LoVo (cell line): ENCODE data around the gene FOXR1.

ENCODE experiments used
- DNase-seq: peaks from one replicate; pipeline ENCODE4 v3.0.0-alpha.2; 2016; ENCODE audit warnings: low spot score

The FOXR1 gene, protein sequence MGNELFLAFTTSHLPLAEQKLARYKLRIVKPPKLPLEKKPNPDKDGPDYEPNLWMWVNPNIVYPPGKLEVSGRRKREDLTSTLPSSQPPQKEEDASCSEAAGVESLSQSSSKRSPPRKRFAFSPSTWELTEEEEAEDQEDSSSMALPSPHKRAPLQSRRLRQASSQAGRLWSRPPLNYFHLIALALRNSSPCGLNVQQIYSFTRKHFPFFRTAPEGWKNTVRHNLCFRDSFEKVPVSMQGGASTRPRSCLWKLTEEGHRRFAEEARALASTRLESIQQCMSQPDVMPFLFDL

DNA sequence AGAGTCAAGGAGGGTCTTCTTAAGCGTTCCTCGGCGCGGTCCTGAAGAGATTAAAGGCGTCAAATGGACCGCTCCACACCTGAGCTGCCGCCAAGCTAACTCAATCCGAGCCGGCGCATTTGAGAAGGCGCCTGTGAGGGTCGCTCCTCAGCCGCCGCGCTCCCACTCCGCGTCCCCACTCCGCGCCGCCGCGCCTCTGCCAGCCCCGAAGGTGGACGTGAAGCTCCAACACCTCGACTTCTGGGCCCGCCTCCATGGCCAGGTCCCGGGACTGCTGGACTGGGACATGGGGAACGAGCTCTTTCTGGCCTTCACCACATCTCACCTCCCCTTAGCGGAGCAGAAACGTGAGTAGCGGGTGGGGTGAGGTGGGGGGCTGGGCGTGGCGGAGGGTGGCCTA lies at the start of gene FOXR1:
Gene FOXR1 (plus strand): TSS at position 116 of the 400 bp plus-strand sequence. CDS start 171 bp downstream, at position 287.
- no peak for DNase-seq

DNA sequence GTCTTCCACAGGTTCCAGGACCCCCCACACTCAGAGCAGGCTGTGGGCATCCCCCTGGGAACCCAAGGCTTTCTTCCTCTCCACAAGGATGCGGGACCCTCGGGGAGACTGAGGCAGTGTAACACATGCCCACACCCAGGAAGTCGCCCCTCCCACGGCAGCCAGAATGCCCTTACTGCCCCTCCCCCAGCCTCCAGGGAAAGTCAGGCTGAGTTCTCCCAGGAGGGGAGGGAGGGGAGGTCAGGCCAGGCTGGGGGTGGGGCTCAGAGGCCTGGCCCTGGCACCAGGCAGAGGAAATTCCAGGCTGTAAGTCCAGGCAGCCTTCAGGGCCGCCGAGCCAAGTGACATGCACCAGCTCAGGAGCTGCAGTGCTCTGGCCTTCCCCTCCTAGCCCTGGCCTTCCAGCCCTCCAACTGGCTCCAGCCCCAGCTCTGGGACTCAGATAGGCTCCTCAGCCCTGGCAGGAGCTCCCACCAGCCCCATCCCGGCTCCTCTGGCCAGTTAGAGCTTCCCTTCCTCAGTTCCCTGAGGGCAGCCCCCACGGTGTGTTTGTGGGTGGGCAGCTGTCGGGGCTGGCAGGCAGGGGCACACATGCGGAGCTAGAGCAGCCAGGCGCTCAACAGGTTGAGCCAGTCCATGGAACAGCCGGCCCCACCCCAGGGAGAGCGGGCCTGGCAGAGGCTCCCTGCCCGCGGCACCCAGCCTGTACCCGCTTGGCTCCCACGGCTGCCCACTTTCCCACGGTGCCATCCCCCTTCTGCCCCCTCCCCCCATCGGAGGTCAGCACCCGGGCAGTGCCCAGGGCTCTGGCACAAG lies 49.4 kb upstream of the FOXR1 start:
- no peak for DNase-seq

DNA sequence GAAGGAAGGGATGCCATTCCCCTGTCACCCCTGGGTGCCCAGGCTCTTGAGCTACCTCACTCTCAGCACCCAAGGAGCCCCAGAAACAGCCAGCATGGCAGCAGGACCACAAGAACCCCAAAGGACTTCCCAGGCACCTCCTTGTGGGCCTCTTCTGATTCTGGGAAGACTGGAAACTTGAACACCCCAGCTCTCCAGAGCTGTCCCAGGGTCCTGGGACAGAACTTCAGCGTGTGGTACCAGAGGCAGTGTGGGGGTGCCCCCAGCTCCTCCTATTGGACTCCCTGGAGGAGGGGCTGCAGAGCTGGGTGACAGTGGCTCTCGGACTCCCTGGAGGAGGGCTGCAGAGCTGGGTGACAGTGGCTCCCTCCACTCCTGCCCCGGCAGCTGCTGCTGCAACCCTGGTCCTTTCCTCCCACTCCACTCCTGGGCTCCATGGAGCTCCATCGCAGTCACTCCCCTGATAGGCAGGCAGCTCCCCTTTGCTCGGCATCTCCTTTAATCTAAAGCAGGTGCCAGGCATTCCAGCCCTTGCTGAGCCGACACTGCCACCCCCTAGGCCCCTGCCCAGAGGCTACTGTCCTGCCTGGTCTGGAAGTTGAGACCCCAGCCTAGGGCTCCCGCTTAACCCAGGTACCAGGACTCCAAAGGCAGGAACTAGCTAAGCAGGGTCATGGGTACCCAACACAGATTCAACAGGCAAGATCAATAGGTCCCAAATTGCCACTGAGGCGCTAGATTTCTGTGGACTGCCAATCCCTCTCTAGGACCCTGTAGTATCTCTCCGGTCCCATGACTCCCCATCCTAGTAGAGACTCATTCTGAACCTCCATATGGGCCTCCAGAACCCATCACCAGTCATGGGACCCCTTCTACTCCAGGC lies 48.6 kb upstream of the FOXR1 start:
- DNase-seq = no peak

DNA sequence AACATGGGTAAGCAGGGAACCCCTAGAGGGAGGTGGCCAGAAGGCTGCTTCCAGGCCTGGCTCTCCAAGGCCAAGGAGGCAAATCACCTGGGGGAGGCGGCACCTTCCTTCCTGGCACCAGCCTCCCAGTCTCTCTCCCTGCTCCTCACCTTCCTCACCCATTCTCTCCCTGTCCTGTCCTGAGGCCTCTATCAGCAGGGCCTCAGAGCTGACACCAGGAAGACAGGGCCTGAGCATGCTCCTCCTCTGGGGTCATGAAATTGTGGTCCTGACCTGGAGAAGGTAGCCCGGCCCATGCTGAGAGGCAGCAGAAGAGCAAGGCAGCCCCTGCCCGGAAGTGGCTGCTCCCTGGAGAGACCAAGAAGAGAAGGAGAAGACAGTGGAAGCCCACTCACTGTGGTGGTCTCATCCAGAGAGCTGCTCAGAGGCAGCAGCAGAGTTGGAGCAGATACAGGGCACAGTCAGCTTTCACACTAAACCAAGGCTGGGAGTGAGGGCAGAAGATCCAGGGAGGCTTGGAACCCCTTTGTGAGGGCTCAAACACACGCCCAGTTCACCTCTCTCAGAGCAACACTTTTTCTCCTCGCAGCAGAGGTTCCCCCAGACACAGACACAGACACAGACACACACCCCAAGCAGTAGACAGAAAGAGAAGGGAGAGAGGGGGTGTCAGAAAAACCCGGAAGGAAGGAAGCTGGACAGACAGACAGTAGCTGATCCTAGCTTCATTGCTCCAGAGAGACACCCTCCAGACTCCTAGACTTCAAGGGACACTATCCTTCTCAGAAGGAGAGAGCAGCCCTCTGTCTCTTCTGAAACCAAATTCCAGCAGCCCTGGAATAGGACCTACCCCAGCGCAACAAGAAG lies 47.6 kb upstream of the FOXR1 start:
- DNase-seq = no peak

DNA sequence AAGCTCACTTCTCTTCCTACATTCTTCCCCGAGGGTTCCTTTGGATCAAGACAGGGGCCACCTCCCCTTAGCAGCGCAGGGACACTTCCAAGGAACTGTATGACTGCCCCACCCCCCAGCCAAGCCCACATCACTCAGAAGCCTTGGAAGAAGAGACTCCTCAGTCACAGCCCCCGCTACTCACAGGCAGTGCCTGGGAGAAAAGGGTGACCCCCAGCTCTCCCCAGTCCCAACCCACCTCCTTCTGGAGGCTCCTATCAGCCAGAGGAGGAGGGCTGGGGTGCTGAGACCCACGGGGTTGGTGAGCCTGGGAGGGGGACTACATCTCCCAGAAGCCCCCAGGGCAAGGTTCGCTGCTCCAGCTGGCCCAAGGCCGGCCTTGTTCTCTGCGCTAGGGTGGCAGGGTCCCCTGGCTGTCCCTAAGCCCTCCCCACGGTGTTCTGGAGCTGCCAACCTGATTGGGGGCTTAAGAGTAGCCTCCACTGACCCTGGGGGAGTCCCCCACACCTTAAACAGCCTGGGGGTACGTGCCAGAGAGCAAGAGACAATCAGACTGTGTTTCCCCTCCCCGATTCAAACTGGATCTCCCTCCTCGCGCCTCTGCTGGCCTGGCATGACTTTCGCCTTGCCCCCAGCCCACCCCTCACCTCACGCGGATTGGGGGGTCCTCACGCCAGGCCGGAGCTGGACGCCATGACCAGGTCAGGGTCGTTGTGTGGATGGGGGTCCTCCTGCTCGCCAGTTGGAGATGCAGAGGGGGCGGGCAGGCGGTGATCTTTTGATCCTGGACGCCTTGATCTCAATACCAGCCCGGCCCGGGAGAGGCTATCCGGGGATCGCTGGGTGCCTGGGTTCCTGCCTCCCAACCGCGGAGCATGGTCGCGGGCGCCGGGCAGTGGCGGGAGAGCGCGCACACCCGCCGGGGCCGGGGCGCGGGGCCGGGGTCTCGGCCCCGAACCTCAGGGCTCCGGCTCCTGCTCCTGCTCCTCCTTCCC lies 46.7 kb upstream of the FOXR1 start:
- no peak for DNase-seq

DNA sequence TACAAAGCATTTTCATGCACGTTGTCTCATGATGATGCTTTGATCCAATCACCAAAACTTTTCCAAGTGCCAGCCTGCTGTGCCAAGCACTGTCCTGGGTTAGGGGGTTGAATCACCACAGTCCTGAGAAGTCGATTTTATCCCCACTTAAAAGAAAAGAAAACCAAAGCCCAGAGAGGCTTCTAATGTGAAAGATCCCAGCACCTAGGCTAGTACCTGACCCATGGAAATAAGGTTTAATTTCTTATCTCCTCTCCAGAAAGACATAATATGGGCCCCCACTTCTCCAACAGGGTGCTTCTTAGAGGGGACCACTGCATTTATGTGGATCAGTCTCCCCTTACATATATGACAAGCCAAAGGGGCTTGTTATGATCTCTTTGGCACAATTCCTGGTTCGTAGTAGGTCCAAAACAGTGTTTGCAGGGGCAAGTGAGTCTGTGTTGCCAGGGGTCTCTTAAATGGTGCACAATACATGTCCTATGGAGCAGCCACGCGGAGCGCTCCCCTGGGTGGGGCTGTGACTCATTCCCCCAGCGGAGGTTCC lies 43.9 kb upstream of the FOXR1 start:
- DNase-seq = no peak

DNA sequence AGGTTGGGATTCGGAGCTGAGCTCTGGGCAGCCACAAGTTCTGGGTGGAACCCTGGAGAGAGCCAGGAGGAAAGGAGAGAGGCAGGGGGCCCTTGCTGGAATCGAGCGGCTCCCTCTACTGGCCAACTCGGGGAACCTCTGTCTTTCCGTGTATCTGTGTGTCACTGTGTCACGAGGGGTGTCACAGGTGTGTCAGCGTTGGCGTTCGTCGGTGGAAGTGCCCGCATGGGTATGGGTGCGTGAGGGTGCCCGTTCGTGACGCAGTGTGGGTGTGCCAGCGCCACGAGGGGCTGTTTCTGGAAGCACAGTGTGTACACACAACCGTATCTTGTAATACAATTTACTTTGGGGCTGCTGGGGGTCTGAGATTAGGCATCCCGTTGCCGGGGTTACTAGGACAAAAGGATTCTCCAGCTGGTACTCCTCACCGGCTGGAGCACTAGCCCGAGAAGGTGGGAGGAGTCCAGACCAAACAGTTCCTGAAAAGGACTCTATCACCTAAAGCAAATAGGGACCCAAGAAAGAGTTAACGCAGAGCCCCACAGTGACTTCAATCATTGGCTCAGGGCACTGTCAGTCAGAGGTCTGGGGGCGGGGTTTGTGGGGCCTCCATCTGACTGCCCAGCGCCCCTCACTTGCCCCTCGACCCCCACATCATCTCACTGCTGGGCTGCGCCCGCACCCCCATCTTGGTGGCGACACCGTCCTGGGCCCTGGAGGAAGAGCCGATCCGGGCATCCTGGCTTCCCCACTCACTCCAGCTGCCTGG lies 43.3 kb upstream of the FOXR1 start:
- peak; percentile 96 for DNase-seq

DNA sequence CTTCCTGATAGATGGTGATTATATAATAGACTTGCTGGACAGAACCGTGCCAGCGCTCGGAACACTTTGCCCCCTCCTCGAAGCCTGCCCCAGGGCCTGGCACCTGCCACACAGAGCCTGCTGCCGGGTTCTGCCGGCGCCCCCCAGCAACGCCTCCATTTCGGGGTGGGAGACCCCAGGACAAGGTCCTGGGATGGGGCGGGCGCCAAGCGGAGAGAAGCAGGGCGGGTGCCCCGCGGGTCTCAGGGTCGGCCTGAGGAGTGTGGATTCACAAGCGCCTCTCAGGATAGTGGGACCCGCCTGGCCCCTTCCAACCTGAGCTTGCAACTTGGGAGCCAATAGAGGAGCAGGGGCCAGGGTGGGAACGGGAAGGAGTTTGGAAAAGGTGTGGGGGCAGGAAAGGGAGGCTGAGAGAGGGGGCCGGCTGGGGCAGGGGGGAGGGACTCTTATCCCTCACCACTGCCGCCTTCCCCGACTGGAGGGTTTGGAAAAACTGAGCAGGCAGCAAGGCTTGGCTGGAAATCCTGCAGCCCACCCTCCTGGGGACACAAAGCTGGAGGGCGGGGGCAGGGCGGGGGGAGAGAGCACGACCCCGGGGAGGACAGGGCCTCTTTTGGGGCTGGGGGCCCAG lies 42.6 kb upstream of the FOXR1 start:
- DNase-seq = peak; percentile 43

DNA sequence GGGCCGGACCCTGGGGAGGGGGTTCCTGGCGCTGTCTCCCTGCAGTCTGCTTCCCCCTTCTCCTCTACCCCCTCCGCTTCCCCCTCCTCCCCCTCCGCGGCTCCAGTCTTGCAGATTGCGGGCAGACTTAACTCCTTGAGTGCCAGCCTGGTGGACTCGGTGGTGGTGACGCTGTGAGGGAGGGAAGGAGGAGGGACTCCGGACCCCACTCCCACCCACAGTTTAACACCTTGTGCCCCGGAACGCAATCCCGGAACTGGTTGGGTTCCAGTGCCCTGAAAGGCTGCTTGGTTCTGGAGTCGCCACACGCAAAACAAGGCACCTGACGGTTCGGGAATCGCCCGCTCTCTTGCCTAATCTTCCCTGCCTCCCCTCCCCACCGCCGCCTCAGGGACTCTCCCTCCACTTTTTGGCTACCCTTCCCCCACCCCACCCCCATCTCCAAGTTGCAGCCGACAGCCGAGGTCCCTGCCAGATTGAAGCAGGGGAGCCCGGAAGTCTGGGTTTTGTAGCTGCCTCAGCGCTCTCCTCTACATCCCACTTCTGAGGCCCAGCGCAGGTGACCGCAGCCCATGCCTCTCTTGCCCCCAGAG lies 42.0 kb upstream of the FOXR1 start:
- peak; percentile 74 for DNase-seq

DNA sequence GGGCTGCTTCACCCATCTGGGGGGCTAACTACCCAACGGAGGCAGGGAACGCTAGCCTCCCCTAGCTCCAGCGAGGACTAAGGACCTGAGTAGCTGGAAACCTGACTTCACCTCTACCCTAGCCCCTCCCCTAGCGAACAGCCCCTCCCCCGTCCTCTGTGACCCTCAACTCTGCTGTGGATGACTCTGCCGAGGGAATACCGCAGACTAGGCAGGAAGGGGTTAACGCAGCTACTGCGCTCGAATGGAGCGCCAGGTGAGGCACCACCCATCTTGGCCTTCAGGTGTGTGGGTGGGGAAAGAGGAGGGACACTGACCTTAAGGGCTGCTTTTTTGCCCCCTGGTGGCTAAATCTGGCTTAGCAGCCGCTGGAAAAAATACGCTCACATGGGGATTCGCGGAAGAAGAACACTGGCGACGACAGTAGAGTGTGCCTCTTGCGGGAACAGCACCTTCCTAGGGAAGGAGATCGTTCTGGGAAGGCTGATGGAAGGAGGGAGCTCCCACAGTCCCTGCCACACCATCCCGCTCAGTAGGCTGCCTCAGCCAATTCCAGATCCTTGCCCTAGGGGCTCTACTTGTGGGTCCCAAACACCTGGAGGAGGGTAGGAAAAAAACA lies 41.4 kb upstream of the FOXR1 start:
- peak; percentile 92 for DNase-seq

DNA sequence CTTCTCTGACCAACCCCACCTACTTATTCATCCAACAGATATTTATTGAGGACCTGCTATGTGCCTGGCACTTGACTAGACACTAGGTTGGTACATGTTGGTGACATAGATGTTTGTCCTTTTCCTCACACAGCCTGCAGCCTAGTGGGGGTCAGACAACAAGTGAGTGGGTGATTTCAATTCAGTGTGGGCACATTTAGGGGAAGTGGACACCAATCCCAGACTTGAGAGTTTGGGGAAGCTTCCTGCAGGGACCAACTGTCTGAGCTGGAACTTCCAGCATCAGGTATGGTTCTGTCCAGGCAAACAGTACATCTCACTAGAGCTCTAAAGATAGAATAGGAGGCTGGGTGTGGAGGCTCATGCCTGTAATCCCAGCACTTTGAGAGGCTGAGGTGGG lies 40.0 kb upstream of the FOXR1 start:
- DNase-seq = no peak

DNA sequence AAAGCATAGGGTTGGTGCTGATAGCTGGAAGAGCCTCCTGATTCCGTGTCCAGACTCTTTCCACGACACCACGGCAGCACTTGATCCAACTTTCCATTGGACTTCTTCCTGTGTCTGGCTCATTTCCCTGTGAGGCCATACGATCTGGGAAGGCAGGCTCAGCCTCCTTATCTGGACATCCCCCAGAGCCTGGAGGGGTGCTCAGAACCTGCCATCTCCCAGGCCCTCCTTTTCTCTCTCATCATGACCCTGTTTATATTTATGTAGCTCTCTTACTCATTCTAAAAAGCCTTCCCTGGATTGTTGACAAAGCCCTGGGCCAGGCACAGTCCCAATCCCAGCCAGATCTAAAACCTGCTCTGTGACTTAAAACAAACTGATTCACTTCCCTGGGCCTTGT lies 38.1 kb upstream of the FOXR1 start:
- no peak for DNase-seq

DNA sequence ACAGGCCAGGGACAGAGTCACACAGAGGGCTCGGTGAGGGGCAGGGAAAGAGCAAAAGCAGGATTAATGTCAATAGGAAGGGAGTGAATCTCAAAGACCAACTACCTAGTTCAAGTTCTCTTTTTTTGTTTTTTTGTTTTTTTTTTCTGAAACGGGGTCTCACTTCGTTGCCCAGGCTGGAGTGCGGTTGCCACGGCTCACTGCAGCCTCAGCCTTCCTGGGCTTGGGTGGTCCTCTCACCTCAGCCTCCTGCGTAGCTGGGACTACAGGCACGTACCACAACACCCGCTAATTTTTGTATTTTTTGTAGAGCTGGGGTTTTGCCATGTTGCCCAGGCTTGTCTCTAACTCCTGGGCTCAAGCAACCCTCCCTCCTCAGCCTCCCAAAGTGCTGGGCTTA lies 36.2 kb upstream of the FOXR1 start:
- no peak for DNase-seq

DNA sequence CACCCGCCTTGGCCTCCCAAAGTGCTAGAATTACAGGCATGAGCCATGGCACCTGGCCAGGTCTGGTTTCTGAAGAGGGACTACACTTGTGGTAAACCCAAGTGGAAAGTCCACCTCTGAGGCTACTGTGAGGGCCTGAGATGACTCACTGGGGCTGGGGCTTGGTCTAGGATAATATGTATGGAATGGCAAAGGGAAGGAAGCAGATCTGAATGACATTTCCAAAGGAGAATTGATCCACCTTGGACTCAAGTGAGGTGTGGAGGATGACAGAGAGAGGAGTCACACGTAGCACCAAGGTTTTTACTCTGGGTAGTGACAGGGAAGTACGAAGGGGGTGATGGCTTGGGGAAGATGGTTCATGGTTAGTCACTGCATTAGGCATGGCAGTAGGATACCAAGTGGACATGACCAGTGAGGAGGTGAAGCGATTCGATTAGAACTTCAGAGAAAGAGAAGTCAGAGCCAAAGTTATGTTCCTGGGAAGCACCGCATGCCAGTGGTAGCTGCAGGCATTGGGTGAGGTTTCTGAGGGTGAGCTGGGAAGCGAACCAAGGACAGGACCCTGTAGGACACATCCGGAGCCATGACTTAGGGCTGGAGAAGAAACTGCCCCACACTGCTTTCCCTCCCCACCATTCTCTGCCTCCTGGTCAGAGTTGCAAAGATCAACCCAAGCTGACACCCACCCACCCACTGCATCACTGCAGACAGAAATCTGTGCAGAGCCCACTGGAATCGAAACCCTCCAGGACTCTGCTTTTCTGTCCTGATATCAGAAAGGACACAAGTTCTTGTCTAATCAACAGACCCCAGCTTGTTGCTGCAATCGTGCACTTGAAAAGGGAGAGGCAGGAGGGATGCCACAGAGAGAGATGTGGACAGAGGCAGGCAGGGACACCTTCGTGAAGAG lies 32.8 kb upstream of the FOXR1 start:
- peak; percentile 92 for DNase-seq

DNA sequence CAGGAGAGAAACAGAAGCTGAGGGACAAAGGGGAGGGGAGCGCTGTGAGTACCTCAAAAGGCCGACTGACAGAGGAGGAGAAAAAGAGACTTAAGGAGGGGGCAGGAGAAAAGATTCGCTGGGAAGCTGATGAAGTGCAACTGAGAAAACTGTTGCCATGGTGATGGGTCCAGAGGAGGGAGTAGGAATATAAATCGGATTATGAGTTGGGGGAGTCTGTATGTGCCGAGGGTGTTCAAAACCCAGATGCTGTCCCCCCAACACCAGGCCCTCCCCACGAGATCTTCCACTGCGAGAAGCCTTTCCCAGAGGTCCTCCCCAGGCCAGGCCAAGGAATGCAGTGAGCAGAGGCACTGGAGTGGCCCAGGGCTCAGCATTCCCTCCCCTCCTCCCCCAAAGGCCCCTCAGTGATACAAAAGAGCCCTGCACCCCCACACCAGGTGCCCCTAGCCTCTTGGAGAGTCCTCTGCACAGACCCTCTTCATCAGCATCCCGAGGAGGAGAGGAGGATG lies 32.1 kb upstream of the FOXR1 start:
- DNase-seq = no peak

DNA sequence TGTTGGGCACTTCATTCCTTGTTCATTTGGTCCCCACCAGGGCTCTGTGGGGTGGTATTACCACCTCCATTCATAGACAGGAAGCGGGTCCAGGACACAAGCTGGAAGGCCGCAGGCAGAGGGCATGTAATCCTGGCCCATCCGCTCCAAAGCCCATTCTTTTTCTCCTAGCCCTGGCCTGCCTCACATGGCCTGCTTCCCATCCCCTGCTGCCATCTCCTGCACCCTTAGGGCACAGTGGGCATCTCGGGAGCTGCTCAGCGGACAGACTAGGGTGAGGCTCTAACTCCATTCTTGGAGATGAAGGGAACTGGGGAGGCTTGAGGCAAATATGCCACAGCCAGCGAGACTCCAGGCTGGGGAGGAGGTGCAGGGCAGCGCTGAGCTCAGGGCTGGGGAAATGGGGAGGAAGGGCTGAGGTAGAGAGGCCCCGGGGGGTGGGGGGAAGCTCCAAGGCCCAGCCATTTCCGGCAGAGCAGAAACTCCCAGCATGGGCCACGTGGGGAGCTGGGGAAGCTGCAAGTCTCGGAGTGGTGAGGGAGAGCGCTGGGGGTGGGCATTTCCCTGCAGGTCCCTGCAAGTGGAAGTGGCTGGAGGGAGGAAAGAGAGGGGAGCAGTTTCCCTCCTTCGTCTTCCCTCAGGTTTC lies 31.5 kb upstream of the FOXR1 start:
- DNase-seq = no peak
